ENCODE results near the gene USH2A.
"Not testable (repeated sequence)": the region's sequence is repeated elsewhere in the genome, so short reads cannot be mapped to it uniquely, and the experiment has no call there.

The USH2A gene

GRCh38 chr1:216410026-216410425, 13.2 kb downstream of the USH2A start:
- DNase-seq (ENCODE audit: low spot score) = no peak

- DNase-seq (ENCODE audit: low spot score) = no peak
Measured at GRCh38 chr1:216390956-216391355, 32.3 kb downstream of the USH2A start.

- DNase-seq (ENCODE audit: low spot score) = no peak
Measured at GRCh38 chr1:216389774-216390173, 33.5 kb downstream of the USH2A start.

- no peak for DNase-seq (ENCODE audit: low spot score)
Measured at GRCh38 chr1:216388558-216388957, 34.7 kb downstream of the USH2A start.

- DNase-seq (ENCODE audit: low spot score) = no peak
Measured at GRCh38 chr1:216387782-216388181, 35.5 kb downstream of the USH2A start.

- no peak for DNase-seq (ENCODE audit: low spot score)
Measured at GRCh38 chr1:216379441-216379840, 43.8 kb downstream of the USH2A start.

GRCh38 chr1:216368249-216368648, 55.0 kb downstream of the USH2A start:
- no peak for DNase-seq (ENCODE audit: low spot score)

- DNase-seq (ENCODE audit: low spot score) = no peak
Measured at GRCh38 chr1:216366979-216367378, 56.3 kb downstream of the USH2A start.

DNA sequence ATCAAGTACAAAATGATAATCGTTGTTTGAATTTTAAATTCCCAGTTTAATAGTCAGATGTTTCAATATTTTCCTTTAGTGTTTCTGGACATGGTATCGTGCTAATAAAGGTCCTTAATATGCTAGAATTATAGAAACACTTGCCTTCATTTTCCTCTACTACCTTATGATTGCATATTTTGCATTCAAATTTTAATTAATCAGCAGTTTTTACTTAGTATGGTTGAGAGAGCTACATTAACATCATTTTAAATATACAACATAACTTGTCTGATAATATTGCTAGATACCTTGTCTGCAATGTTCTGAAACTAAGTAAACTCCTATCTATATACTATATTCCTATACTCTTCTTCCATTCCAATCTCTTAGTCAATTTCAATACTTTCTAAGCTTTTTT, 66.3 kb downstream of the USH2A start:
- no peak for DNase-seq (ENCODE audit: low spot score)

DNA sequence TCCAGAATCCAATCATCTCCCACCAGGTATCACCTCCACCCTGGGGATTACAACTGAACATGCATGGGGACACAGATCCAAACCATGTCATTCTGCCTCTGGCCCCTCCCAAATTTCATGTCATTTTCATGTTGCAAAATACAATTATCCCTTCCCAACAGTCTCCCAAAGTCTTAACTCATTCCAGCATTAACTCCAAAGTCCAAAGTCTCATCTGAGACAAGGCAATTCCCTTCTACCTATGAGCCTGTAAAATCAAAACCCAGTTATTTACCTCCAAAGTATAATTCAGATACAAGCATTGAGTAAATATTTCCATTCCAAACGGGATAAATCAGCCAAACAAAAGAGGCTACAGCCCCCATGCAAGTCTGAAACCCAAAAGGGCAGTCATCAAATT, 73.1 kb downstream of the USH2A start:
- DNase-seq (ENCODE audit: low spot score) = no peak

DNA sequence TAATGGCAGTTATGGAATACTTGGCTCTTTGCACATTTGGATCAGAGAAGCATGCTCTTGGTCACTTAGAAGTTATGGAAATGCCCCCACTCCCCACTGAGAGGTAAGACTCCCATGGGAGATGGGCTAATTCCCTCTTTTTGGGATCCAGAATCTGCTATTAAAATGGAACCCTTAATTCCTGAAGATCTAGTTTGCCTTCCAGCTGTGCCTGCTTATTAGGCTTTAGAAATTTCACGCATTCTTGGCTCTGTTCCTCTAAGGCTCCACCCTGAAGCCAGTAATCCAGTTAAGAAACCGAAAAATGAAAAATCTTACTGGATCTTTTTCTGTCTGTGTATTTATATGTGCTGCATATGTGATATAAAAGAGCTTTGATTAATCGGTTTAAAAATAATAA, 76.7 kb downstream of the USH2A start:
- DNase-seq (ENCODE audit: low spot score) = no peak

- not testable (repeated sequence) for DNase-seq (ENCODE audit: low spot score)
Measured at GRCh38 chr1:216340542-216340941, 82.7 kb downstream of the USH2A start.

- no peak for DNase-seq (ENCODE audit: low spot score)
Measured at GRCh38 chr1:216332462-216332861, 90.8 kb downstream of the USH2A start.

DNA sequence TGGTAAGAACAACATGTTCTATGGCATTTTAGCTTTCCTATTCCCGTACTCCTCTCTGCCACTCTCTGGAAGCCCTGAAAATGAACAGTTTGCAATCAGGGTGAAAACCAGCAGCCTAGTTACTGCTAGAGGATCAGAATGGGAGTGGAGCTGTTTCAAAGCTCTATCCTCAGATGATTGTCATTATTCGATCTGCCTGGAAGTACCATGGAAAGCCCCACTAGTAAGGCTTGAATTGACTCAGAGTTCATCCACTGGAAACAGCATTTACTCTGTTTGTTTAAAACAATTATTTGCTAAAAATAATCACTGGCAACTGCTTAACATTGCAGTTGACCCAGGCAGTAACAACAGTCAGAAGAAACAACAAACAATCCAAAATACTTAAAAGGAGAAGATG, 91.2 kb downstream of the USH2A start:
- no peak for DNase-seq (ENCODE audit: low spot score)

DNA sequence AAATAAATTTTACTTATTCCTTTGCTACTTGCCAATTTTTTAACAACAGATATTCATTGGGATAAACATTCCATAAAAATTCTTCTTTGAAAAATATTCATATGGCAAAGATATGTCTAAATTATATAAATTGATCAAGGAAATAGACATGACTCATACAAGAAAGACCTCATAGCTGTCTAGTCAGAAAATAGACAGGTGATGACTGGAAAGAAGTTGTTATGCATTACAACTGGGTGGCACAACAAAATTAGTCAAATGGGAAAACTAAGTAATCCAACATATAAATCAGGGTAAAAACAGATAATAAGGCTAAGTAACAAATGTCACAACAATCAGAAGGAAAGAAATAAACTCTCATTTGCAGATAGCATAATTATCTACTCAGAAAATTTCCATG, 92.0 kb downstream of the USH2A start:
- no peak for DNase-seq (ENCODE audit: low spot score)

GRCh38 chr1:216330262-216330661, 93.0 kb downstream of the USH2A start:
- DNase-seq (ENCODE audit: low spot score) = no peak

DNA sequence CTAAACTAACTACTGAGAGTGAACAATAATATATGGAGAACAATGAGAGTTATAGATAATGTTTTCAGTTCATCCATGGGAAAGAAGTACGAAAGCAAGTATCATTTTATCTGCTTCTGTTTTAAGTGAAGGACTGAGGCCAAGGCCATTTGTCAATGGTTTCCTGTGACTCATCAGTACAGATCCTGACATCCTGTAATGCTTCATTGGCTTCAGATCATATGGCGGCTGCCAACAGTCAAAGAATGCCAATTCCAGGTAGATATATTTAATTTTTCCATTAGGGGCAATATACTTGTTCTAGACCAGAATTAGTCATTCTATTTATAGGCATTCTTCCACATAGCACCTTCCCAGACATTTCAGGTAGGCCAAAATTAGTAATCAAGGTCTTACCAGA, 97.3 kb downstream of the USH2A start:
- no peak for DNase-seq (ENCODE audit: low spot score)

GRCh38 chr1:216325336-216325735, 97.9 kb downstream of the USH2A start:
- no peak for DNase-seq (ENCODE audit: low spot score)

- DNase-seq (ENCODE audit: low spot score) = no peak
Measured at GRCh38 chr1:216323344-216323743, 99.9 kb downstream of the USH2A start.

- DNase-seq (ENCODE audit: low spot score) = no peak
Measured at GRCh38 chr1:216314379-216315095, 108.7 kb downstream of the USH2A start.

- peak; percentile 73 for DNase-seq (ENCODE audit: low spot score)
Measured at GRCh38 chr1:216310776-216311175, 112.5 kb downstream of the USH2A start.

- no peak for DNase-seq (ENCODE audit: low spot score)
Measured at GRCh38 chr1:216306830-216307229, 116.4 kb downstream of the USH2A start.

- DNase-seq (ENCODE audit: low spot score) = no peak
Measured at GRCh38 chr1:216303690-216304089, 119.6 kb downstream of the USH2A start.

DNA sequence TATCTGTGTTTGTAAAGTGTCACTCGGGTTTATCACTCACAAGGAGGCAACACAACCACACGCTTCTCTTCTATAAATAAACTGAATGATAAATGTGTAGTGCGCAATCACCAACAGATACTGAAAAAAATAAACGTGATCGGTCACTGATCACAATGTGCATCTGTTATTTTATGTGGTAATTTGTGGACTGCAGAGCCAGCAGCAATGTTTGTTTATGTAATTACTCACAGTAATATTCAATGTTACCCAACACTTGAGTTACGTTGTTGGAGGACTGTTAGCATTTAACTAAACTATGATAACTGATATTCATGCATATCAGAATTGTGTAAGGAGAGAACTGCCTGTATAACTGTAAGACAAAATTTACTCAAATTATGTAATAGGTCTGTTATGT, 129.6 kb downstream of the USH2A start:
- no peak for DNase-seq (ENCODE audit: low spot score)

GRCh38 chr1:216290074-216290473, 133.2 kb downstream of the USH2A start:
- DNase-seq (ENCODE audit: low spot score) = no peak

Measured in COLO829 (cell line).